Stimulated activated CD4-positive, alpha-beta T cell treated with anti-CD3 and anti-CD28 coated beads, Interleukin-12 subunit alpha, Interleukin-12 subunit beta, amount 100 ng/mL, for 4 hours (primary cell): ENCODE data around the gene SLC6A6.

Source experiments
- DNase-seq: peaks from one replicate; pipeline ENCODE4 v3.0.0-alpha.2; 2020

SLC6A6 gene

GRCh38 chr3:14402304-14402811 lies at the start of gene SLC6A6:
SLC6A6 (plus strand) TSS chr3:14402606; CDS start chr3:14443635, 41,029 bp downstream.
- peak; percentile 94 for DNase-seq

DNA sequence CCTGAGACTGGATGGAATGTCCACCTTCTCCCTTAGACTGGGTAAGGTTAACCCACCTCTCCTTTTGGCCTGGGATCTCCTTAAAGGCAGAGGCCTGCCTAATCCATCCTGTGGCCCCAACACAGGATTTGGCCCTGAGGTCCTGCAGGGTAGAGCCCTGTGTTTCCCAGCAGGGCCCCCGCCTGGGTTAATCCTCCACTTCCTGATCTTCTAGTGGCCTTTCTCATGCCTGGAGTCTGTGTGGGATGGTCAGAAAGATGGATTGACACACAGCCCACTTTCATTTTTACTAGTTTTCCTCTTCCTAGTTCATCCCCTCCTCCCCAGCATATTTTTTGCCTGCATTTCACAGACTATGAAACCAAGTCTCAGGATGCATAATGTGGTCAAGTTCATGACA lies 48.9 kb upstream of the SLC6A6 start:
- no peak for DNase-seq

- DNase-seq, result no peak
These were observed 44.9 kb upstream of the SLC6A6 start for GRCh38 chr3:14357463-14357862.

- no peak for DNase-seq
These were observed 43.8 kb upstream of the SLC6A6 start for GRCh38 chr3:14358426-14359211.

DNA sequence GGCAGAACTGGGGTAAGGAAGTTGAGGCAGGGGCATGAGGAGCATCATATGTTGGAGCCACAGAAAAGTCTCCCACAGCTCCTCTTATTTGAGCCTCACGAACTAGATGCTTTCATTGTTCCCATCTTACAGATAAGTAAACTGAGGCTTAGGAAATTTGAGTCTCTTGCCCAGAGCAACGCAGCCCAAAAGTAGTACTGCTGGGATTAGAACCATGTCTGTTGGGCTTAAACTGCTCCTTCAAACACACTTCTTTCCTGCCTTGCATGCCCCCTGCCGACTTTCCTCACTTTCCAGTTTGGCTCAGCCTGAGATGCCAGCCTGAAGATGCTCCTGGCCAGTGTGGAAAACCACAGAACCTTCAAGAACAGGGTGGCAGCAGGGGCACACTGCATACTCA lies 43.1 kb upstream of the SLC6A6 start:
- no peak for DNase-seq

- no peak for DNase-seq
These were observed 42.1 kb upstream of the SLC6A6 start for GRCh38 chr3:14360123-14360881.

DNA sequence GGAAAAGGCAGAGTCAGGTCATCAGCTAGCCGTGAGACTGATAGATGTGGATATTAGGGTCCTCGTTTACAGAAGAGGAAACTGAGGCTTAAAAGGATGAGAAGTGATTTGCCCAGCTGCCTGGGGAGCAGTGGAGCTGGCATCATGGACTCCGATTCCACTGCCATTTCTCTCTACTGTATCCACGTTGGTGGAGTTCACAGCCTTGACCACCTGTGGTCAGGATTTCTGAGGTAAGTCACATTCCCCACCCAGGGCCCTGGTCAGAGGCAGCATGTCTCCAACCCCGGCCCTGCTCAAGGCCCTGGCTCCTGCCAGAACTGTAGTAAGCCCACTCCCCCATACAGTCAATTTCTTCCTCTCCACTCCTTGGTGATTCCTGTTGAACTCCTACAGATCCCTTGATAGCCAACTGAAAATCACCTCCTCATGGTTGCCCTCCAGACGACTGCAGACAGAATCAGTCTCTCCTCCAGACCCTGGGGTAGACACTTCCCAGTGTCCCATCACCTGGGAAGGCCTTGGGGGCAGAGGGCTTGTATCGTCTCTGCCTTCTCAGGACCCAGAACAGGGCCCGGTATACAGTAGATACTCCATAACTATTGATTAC lies 41.2 kb upstream of the SLC6A6 start:
- DNase-seq, result no peak

- no peak for DNase-seq
These were observed 39.5 kb upstream of the SLC6A6 start for GRCh38 chr3:14362890-14363289.

DNA sequence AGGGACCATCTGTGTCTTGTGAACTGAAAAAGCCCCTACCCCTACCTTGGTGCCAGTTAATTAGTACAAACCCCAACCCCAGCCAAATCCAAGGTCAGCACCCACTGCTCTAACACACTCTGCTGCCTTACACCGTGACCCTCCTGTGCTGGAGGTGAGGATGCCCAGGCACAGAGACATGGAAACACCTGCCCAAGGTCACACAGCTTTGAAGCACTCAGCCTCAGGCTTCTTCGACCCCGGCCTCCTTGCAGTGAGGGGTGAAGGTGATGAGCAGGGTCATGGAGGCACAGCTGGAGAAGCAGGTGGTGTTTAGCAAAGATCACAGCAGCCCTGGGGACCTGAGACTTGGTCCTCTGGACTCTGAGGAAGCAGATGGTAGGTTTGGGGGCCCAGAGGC lies 39.0 kb upstream of the SLC6A6 start:
- DNase-seq, result no peak

DNA sequence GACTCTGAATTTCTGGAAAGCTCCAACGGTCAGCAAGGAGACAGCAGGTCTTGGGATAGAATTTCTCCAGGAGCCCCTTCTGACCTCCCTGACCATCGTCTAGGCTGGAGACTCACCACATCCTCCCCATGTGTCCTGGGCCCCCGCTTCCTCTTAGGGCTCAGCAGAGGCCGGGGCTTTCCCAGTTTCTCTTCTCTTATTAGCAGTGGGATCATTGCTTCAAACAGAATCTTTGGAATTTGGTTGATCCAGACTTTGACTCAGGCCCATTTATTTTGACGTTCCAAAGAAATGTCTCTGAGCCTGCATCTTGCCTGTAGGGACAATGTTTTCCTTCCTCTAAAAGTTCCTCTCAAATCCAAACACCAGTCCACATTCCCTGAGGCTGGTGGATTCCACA lies 38.4 kb upstream of the SLC6A6 start:
- no peak for DNase-seq

- DNase-seq, result no peak
These were observed 37.7 kb upstream of the SLC6A6 start for GRCh38 chr3:14364580-14365292.

- DNase-seq, result no peak
These were observed 36.2 kb upstream of the SLC6A6 start for GRCh38 chr3:14366248-14366647.

DNA sequence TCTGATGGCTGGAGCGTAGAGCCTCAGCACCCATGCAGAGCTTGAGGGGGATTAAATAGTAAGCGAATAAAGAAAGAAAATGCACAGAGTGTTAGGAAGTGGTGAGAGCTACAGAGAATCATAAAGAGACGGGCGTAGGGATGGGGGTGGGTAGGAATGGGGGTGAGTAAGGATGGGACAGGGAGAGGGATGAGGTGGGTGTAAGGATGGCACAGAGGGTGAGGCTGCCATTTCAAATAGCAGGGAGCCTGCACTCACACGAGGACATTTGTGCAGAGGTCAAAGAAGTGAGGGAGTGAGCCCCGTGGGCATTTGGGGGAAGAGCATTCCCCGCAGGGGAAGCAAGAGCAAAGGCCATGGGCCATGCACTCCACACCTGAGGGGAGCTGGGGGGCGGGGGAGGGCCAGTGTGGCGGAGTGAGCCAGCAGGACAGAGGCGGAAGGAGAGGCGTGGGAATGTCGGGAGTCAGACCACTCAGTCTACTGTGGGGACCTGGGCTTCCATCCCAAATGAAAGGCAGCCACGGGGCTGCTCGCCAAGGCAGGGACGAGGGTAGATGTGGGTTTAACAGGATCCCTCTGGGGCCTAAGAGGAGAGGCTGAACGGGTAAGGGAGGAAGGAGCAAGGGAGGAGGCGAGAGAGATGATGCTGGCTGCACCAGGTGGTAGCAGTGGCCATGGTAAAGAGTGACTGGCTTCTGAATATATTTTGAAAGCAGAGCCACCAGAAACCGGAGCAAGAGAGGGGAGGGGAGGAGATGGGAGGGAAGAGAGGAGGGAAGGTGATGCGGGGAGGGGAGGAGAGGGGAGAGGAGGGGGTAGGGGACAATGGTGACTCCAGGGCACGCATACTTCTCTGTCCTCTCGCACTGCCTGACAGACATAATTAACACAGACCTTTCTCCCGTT lies 35.2 kb upstream of the SLC6A6 start:
- DNase-seq, result no peak

DNA sequence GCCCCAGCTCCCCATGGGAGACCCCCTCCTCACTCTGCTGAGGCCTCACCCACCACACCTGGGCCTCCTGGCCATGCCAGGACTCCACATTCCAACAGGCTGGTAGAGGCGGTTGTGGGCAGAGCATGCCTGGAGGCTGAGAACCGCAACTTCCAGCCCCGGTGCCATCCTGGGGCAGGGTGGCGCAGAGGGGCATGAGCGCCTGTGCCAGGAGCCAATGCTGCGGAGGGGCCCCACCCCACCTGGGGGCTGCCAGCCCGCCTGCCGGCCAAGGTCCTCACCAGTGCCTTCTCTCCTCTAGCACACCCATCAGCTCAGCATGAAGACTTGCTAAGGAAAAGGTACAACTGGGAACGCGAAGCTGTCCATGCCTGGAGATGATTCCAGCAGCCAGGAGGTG lies 34.3 kb upstream of the SLC6A6 start:
- no peak for DNase-seq

DNA sequence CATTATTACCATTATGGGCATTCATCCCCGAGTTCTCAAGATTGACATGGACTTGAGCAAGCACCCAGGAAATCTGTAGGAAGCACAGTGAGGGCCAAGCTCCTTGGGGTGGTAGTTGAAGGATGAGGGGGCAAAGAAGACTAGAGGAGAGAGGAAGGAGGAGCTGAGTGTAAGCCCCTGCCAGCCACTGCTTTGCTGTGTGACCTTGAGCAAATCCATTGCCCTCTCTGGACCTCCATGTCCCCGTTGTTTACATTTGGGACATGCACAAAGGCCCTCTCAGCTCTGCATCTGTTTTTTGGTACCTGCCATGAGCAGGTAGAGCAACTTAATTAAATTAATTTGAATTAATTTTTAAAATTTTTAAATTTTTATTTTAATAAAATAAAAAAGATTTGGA lies 33.5 kb upstream of the SLC6A6 start:
- no peak for DNase-seq

DNA sequence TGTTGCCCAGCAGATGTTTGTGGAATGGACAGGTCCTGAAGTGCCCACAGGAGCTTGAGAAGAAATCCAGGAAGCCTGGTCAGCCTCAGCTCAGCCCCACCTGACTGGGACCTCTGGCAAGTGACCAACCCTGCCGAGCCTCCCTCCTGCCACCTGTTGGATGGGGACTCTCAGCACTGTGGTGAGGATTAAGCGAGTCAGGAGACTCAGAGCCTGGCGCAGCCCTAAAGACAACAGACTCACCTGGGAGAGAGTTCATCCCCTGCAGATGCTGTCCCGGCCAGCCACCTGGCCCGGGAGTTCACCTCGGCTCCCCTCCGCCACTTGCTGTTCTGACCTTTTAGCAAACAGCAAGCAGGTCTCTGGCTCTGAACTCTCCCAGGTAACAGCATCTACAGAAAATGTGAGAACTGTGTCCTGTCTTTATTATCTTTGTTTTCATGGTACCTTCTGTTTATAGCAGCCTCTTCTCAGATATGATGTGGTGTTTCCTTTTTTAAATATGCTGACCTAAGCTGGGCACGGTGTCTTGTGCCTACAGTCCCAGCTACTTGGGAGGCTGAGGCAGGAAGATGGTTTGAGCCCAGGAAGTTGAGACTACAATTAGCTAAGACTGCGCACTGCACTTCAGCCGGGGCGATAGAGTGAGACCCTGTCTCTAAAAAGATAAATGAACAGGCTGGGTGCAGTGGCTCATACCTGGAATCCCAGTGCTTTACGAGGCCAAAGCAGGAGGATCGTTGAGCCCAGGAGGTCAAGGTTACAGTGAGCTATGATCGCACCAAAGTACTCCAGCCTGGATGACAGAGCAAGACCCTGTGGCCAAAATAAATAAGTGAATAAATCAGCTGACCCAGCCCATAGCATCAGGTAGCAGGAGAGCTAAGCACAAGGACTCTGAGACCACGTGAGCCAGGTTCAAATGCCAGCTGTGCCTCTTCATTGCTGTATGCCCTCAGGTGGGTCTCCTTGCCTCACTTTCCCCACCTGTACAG lies 32.4 kb upstream of the SLC6A6 start:
- DNase-seq, result no peak

GRCh38 chr3:14370720-14371572 lies 31.5 kb upstream of the SLC6A6 start:
- no peak for DNase-seq

GRCh38 chr3:14371573-14372474 lies 30.6 kb upstream of the SLC6A6 start:
- no peak for DNase-seq

DNA sequence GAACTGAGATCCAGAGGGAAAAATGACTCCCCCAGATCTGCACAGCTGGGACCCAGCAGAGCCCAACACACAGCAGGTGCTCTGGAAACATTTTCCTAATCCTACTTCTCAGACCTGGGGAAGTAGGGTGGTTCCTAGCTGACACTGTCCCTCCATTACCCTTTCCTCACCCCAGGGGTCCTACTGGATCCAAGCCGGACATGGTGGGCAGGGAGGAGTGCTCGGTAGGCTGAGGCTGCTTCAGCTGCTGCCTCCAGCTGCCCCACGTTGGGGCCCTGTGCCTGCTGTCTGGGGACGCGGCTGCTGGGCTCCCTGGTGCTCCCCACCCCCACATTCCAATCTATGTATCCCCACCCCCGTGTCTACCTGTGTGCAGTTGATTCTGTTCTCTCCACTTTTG lies 29.8 kb upstream of the SLC6A6 start:
- no peak for DNase-seq
